GM13977 (cell line): ENCODE results near the gene KCTD13.

ENCODE experiments used
- DNase-seq: peaks from one replicate; pipeline ENCODE4 v3.0.0; 2012; ENCODE audit warnings: low spot score
- CTCF ChIP-seq: IDR thresholded peaks from 2 replicates; pipeline ENCODE4 v1.5.1; 2012; ENCODE audit warnings: mild to moderate bottlenecking, control low read depth; ENCODE audit not compliant: insufficient read depth; ENCODE audit errors: extremely low read depth, missing control alignments
- in situ Hi-C: fragments of 300-500 bp; cut with MboI; formaldehyde crosslinking; loops from one replicate; pipeline ENCODE4 v1.12.0; 2022; ENCODE audit warnings: low sequenced_read_pairs, low pct_unique_long_range_greater_than_20kb, mixed read lengths, inconsistent platforms; ENCODE audit not compliant: unreplicated experiment

KCTD13 gene

GRCh38 chr16:29862884-29863668 lies 63.0 kb downstream of the KCTD13 start, which contains the start of gene CDIPT:
Gene CDIPT (minus strand): TSS chr16:29863226. CDS start chr16:29862857, 369 bp downstream.
- peak; percentile 95 for DNase-seq
- peak; percentile 86 for TF ChIP-seq CTCF
- in situ Hi-C loops = no loop called here

GRCh38 chr16:29862383-29862883 lies 63.6 kb downstream of the KCTD13 start:
- DNase-seq = no peak
- peak; percentile 25 for TF ChIP-seq CTCF
- in situ Hi-C loops = no loop called here

GRCh38 chr16:29860218-29860617 lies 65.8 kb downstream of the KCTD13 start:
- no peak for DNase-seq
- in situ Hi-C loops = no loop called here
- no peak for TF ChIP-seq CTCF

GRCh38 chr16:29858974-29859373 lies 67.1 kb downstream of the KCTD13 start:
- in situ Hi-C loops = no loop called here
- TF ChIP-seq CTCF = no peak
- DNase-seq = no peak

GRCh38 chr16:29858149-29858849 lies 67.7 kb downstream of the KCTD13 start:
- in situ Hi-C loops = no loop called here
- no peak for DNase-seq
- no peak for TF ChIP-seq CTCF

- DNase-seq = no peak
- no peak for TF ChIP-seq CTCF
- in situ Hi-C loops = no loop called here
These were observed 68.8 kb downstream of the KCTD13 start for GRCh38 chr16:29857133-29857760.
